CD14-positive monocyte (primary cell): ENCODE measurements around the gene ADRM1. TPM values are rescaled to one million over a fixed set of nuclear protein-coding genes. Genes with fewer than 3 reads are reported as not detected.
A peak's percentile ranks its signal among the peaks of the same experiment; 100 is the strongest.

Experiments used
- DNase-seq, 3 donors: peaks; one replicate each; pipeline ENCODE4 v3.0.0-alpha.2; 2011 to 2022
- H2AFZ ChIP-seq: 2 replicates; pipeline ENCODE4 v1.6.0; 2012; ENCODE audit warnings: mild to moderate bottlenecking, low read depth, low read length, inconsistent platforms; ENCODE audit not compliant: insufficient read depth, poor library complexity, severe bottlenecking
- H3K27ac ChIP-seq, 2 donors: 1 replicate in 1 of 2; 2 replicates in 1 of 2; pipeline ENCODE4 v1.5.1; 2012 to 2013; ENCODE audit warnings: low read length in 2 of 2, control low read depth in 1 of 2, inconsistent platforms in 1 of 2, low read depth in 1 of 2, mild to moderate bottlenecking in 1 of 2
- H3K27me3 ChIP-seq, 2 donors: one replicate each; pipeline versions ENCODE4 v1.6.0 to v1.6.1; 2011 to 2013; ENCODE audit warnings: low read length in 2 of 2; ENCODE audit not compliant: control insufficient read depth in 2 of 2, insufficient read depth in 2 of 2
- H3K36me3 ChIP-seq, 2 donors: replicated peaks in 1 of 2; 1 replicate in 1 of 2; 2 replicates in 1 of 2; pipeline versions ENCODE4 v1.5.1 to v1.6.1; 2012 to 2013; ENCODE audit warnings: low read length in 2 of 2, control low read depth in 1 of 2, inconsistent platforms in 1 of 2, mild to moderate bottlenecking in 1 of 2; ENCODE audit not compliant: insufficient read depth in 2 of 2, control insufficient read depth in 1 of 2
- H3K4me1 ChIP-seq, 2 donors: 1 replicate in 1 of 2; 2 replicates in 1 of 2; pipeline versions ENCODE4 v1.5.1 to v1.6.1; 2012 to 2013; ENCODE audit warnings: low read length in 2 of 2, control low read depth in 1 of 2, inconsistent platforms in 1 of 2, mild to moderate bottlenecking in 1 of 2, moderate library complexity in 1 of 2; ENCODE audit not compliant: insufficient read depth in 2 of 2, control insufficient read depth in 1 of 2
- H3K4me2 ChIP-seq: replicated peaks from 2 replicates; pipeline ENCODE3; 2012; ENCODE audit warnings: low read length, moderate library complexity, mild to moderate bottlenecking; ENCODE audit not compliant: poor library complexity, severe bottlenecking; ENCODE audit errors: extremely low read depth
- H3K4me3 ChIP-seq, 3 experiments: fragments of 200-600 bp in 1 of 3; sonication (generic) in 1 of 3; replicated peaks in 1 of 3; 1 replicate in 2 of 3; 2 replicates in 1 of 3; pipeline ENCODE4 v1.5.1; 2011 to 2013; ENCODE audit warnings: low read length in 3 of 3, mild to moderate bottlenecking in 3 of 3, control low read depth in 2 of 3, low read depth in 2 of 3, inconsistent platforms in 1 of 3, moderate library complexity in 1 of 3
- H3K79me2 ChIP-seq: 2 replicates; pipeline ENCODE4 v1.6.0; 2012; ENCODE audit warnings: mild to moderate bottlenecking, control low read depth, inconsistent platforms, low read length, moderate library complexity; ENCODE audit not compliant: insufficient read depth
- H3K9ac ChIP-seq: 2 replicates; pipeline ENCODE4 v1.6.0; 2017; ENCODE audit warnings: low read length, mild to moderate bottlenecking; ENCODE audit not compliant: insufficient read depth, poor library complexity, severe bottlenecking
- H3K9me3 ChIP-seq, 2 donors: replicated peaks in 1 of 2; 1 replicate in 1 of 2; 2 replicates in 1 of 2; pipeline versions ENCODE4 v1.5.1 to v1.6.1; 2012 to 2013; ENCODE audit warnings: low read length in 2 of 2, control low read depth in 1 of 2; ENCODE audit not compliant: control insufficient read depth in 1 of 2, insufficient read depth in 1 of 2
- H4K20me1 ChIP-seq: 2 replicates; pipeline ENCODE4 v1.6.0; 2012; ENCODE audit warnings: mild to moderate bottlenecking, low read length, control low read depth, moderate library complexity; ENCODE audit not compliant: insufficient read depth
- H3K27ac Mint-ChIP-seq, 7 donors: one replicate each; pipeline ENCODE4 v1.8.0; 2020; ENCODE audit warnings: mild to moderate bottlenecking in 7 of 7, mixed read lengths in 7 of 7, moderate library complexity in 6 of 7, inconsistent platforms in 2 of 7
- H3K27me3 Mint-ChIP-seq, 3 donors: one replicate each; pipeline ENCODE4 v1.8.0; 2021 to 2022; ENCODE audit warnings: low read depth in 3 of 3, mild to moderate bottlenecking in 3 of 3, mixed read lengths in 3 of 3, moderate library complexity in 3 of 3, inconsistent platforms in 1 of 3
- H3K36me3 Mint-ChIP-seq, 2 donors: one replicate each; pipeline ENCODE4 v1.8.0; 2020; ENCODE audit warnings: mixed read lengths in 2 of 2, inconsistent platforms in 1 of 2, mild to moderate bottlenecking in 1 of 2
- H3K4me1 Mint-ChIP-seq: one replicate; pipeline ENCODE4 v1.8.0; 2020; ENCODE audit warnings: mild to moderate bottlenecking, mixed read lengths
- H3K4me3 Mint-ChIP-seq, 2 donors: one replicate each; pipeline ENCODE4 v1.8.0; 2020; ENCODE audit warnings: mild to moderate bottlenecking in 2 of 2, mixed read lengths in 2 of 2, moderate library complexity in 1 of 2
- H3K9me3 Mint-ChIP-seq, 7 donors: one replicate each; pipeline ENCODE4 v1.8.0; 2020 to 2022; ENCODE audit warnings: mixed read lengths in 7 of 7, mild to moderate bottlenecking in 6 of 7, moderate library complexity in 6 of 7, inconsistent platforms in 2 of 7
- CTCF ChIP-seq: fragments of 200-600 bp; IDR thresholded peaks from one replicate; pipeline ENCODE4 v1.8.0; 2022; ENCODE audit warnings: antibody characterized with exemption, mild to moderate bottlenecking
- WGBS: methylation state at CpG from one replicate; pipeline ENCODE4 v1.1.5; 2013; ENCODE audit warnings: missing lambda C conversion rate; ENCODE audit not compliant: insufficient coverage; 5-methylcytosine and 5-hydroxymethylcytosine counted together
- intact Hi-C, 2 donors: fragments of 100-400 bp; cut with micrococcal nuclease; formaldehyde crosslinking; loops; one replicate each; pipeline versions ENCODE4 v1.15.0 to v1.15.1; 2023
- polyA plus RNA-seq, 3 donors: library from polyadenylated mRNA; depleted of rRNA in 1 of 3; unstranded in 2 of 3; stranded (reverse) in 1 of 3; fragments of 300-500 nt in 2 of 3; fragments of >200 nt in 1 of 3; fragmentation: Illumina TruSeq in 2 of 3; gene quantifications; 1 replicate in 2 of 3; 2 replicates in 1 of 3; pipeline ENCODE4 v1.2.3, GENCODE V29; 2012 to 2021

The ADRM1 gene
- polyA plus RNA-seq, 3 donors, result 63.3 to 81.5 (median 72.5) TPM

DNA sequence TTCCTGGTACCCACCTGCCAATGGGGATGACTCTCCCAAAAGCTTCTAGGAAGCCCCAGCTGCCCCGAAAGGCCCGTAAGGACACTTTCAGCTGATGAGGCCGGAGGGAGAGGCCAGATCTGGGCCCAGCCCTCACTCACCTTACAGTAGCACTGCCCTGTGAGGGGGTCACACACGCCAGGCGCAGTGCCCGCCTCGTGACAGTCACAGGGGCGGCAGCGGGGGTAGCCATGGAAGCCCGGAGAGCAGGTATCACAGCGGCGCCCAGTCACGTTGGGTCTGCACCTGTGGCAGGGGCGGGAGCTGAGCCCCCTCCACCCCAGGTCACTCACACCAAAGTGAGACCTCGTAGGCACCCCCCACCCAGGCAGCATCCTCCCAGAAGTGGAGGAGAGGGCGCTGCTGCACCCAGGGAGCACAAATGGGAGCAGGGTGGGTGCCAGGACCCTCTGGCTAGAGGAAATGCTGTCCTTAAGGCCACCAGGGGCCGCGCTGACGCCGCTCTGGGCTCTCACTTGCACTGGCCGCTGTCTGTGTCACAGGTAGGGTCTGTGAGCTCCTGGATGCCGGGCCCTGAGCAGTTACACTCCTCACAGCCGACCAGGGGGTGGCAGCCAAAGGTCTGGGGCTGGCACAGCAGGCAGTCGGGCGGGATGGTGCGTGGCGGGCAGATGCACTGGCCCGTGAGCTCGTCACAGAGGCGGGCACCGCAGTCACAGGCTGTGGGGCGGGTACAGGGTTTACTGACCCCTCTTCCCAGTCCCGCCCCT is 25.1 kb downstream of the ADRM1 start:
- WGBS, result 86% methylated on average over 17 of the region's 33 CpGs
- Histone ChIP-seq H3K36me3 (no peaks in the 10 kb centered on the region), H3K79me2 (no peaks in the 10 kb centered on the region), H3K4me1 (no peaks in the 10 kb centered on the region), H3K9ac (no peak overlapping the region), H3K27me3 (no peaks in the 10 kb centered on the region), H3K9me3 (no peaks in the 10 kb centered on the region), H4K20me1 (no peaks in the 10 kb centered on the region), H2AFZ (no peak overlapping the region), H3K27ac (no peak overlapping the region), H3K4me2 (no peak overlapping the region), H3K4me3 (no peak overlapping the region)
- TF ChIP-seq CTCF, result no peak
- intact Hi-C loops, result no loop called here
- Mint-ChIP-seq H3K27ac (peak overlapping the region in 1 of 7 donors; percentile 61), H3K27me3 (peaks cover 0 to 3% (median 2%) of the 10 kb centered on the region in 3 donors), H3K4me3 (no peak overlapping the region), H3K9me3 (peaks cover 0 to 3% (median 0%) of the 10 kb centered on the region in 7 donors), H3K36me3 (no peaks in the 10 kb centered on the region), H3K4me1 (no peaks in the 10 kb centered on the region)
- no peak for DNase-seq

DNA sequence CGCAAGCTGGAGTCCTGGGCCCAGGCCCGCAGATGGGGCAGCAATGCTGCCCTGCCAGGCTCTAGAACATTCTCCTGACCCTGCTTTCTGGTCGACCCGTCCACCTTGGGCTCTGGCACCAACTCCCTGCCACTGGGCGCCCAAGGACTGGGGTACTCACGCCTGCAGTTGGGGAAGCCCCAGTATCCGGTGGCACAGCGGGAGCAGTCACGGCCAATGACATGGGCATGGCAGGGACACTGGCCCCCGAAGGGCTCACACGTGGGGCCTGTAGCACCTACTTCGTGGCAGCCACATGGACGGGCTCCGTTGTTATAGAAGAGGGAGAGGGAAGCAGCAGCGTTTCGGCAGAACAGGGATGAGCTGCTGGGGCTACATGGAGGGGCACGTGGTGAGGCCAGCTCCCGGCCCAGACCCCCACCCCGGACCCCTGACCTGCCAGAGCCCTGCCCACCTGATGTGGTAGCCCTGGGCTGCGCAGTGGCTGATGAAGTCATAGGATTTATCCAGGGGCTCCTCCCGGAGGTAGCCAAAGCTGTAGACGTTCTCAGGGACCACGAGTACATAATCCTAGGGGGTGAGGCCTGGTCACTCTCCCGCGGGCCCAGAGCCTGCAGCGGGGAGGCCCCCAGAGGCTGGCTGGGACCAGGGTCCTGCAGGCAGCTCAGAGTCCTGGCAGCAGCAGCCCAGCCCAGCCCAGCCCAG is 26.0 kb downstream of the ADRM1 start:
- Histone ChIP-seq H3K4me1 (no peaks in the 10 kb centered on the region), H3K27me3 (no peaks in the 10 kb centered on the region), H3K36me3 (no peaks in the 10 kb centered on the region), H3K4me3 (no peak overlapping the region), H4K20me1 (no peaks in the 10 kb centered on the region), H3K9me3 (no peaks in the 10 kb centered on the region), H3K9ac (no peak overlapping the region), H3K4me2 (no peak overlapping the region), H2AFZ (no peak overlapping the region), H3K79me2 (no peaks in the 10 kb centered on the region), H3K27ac (no peak overlapping the region)
- peaks cover 0 to 3% (median 2%) of the 10 kb centered on the region in 3 donors for H3K27me3 Mint-ChIP-seq
- DNase-seq, result no peak
- peaks cover 0 to 3% (median 0%) of the 10 kb centered on the region in 7 donors for H3K9me3 Mint-ChIP-seq
- no peaks in the 10 kb centered on the region for H3K36me3 Mint-ChIP-seq
- no peak overlapping the region for H3K27ac Mint-ChIP-seq
- intact Hi-C loops, result no loop called here
- no peak for TF ChIP-seq CTCF
- 93% methylated on average over 21 of the region's 26 CpGs for WGBS
- H3K4me3 Mint-ChIP-seq, result no peak overlapping the region
- H3K4me1 Mint-ChIP-seq, result no peaks in the 10 kb centered on the region
